T-helper 1 cell treated with Interleukin-12 subunit alpha and Interleukin-12 subunit beta and Interleukin-4 antibody, amounts not matched to agents 30 μg/mL and 1 μg/mL, for 36 hours (primary cell): ENCODE data around the gene DDI1.
"Not testable (repeated sequence)": the region's sequence is repeated elsewhere in the genome, so short reads cannot be mapped to it uniquely, and the experiment has no call there.

Source experiments
- H3K27ac Mint-ChIP-seq: one replicate; pipeline ENCODE4 v1.8.0; 2021; ENCODE audit warnings: mild to moderate bottlenecking, mixed read lengths
- H3K27me3 Mint-ChIP-seq: one replicate; pipeline ENCODE4 v1.8.0; 2021; ENCODE audit warnings: low read depth, mixed read lengths
- H3K36me3 Mint-ChIP-seq: one replicate; pipeline ENCODE4 v1.8.0; 2021; ENCODE audit warnings: low read depth, mixed read lengths
- H3K4me1 Mint-ChIP-seq: one replicate; pipeline ENCODE4 v1.8.0; 2021; ENCODE audit warnings: low read depth, mixed read lengths
- H3K4me3 Mint-ChIP-seq: one replicate; pipeline ENCODE4 v1.8.0; 2021; ENCODE audit warnings: mild to moderate bottlenecking, moderate library complexity, mixed read lengths
- H3K9me3 Mint-ChIP-seq: one replicate; pipeline ENCODE4 v1.8.0; 2021; ENCODE audit warnings: mixed read lengths

DDI1 gene

GRCh38 chr11:104015649-104016415 is 20.6 kb upstream of the DDI1 start:
- H3K27ac Mint-ChIP-seq = no peak overlapping the region
- H3K36me3 Mint-ChIP-seq = no peaks in the 10 kb centered on the region
- H3K4me1 Mint-ChIP-seq = no peaks in the 10 kb centered on the region
- no peak overlapping the region for H3K4me3 Mint-ChIP-seq
- H3K9me3 Mint-ChIP-seq = no peaks in the 10 kb centered on the region
- no peaks in the 10 kb centered on the region for H3K27me3 Mint-ChIP-seq

DNA sequence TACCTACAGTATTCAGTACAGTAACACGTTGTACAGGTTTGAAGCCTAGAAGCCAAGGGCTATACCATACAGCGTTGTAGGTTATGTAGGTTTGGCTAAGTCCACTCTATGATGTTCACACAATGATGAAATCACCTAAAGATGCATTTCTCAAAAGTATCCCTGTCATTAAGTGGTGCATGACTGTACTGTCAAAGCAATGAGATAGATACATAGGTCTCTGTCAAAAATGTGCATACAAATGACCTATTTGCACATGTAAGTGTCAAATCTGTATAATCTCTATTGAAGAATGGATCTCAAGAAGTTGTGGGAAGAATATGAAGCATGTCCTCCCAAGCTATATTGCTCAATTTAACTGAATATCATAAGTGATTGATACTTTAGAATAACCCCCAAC is 11.9 kb upstream of the DDI1 start:
- no peaks in the 10 kb centered on the region for H3K9me3 Mint-ChIP-seq
- no peaks in the 10 kb centered on the region for H3K36me3 Mint-ChIP-seq
- H3K27ac Mint-ChIP-seq = no peak overlapping the region
- H3K4me1 Mint-ChIP-seq = no peaks in the 10 kb centered on the region
- H3K4me3 Mint-ChIP-seq = no peak overlapping the region
- no peaks in the 10 kb centered on the region for H3K27me3 Mint-ChIP-seq

GRCh38 chr11:104028476-104029263 is 7.8 kb upstream of the DDI1 start:
- H3K27me3 Mint-ChIP-seq = no peaks in the 10 kb centered on the region
- H3K36me3 Mint-ChIP-seq = no peaks in the 10 kb centered on the region
- no peak overlapping the region for H3K27ac Mint-ChIP-seq
- no peaks in the 10 kb centered on the region for H3K9me3 Mint-ChIP-seq
- no peaks in the 10 kb centered on the region for H3K4me1 Mint-ChIP-seq
- no peak overlapping the region for H3K4me3 Mint-ChIP-seq

DNA sequence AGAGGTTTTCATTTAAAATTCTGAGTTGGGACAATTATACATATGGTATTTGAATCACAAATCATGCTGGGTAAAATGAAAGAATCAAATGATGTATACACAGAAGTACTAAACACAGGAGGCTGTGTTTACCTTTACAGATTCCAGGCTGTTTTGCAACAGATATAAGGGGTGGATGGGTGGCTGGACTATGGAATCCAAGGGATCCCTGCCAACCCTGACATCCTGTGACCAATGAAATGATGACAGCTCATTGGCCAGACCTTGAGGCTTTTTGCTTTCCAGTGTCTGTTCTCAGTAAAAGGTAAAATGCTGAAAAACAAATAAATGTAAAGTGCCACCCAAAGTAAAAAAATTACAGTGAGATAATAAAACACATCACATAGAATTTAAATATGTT is 3.3 kb upstream of the DDI1 start:
- no peaks in the 10 kb centered on the region for H3K36me3 Mint-ChIP-seq
- no peaks in the 10 kb centered on the region for H3K4me1 Mint-ChIP-seq
- H3K9me3 Mint-ChIP-seq = no peaks in the 10 kb centered on the region
- H3K27ac Mint-ChIP-seq = no peak overlapping the region
- no peaks in the 10 kb centered on the region for H3K27me3 Mint-ChIP-seq
- H3K4me3 Mint-ChIP-seq = no peak overlapping the region

GRCh38 chr11:104033561-104033960 is 2.9 kb upstream of the DDI1 start:
- H3K9me3 Mint-ChIP-seq = no peaks in the 10 kb centered on the region
- no peaks in the 10 kb centered on the region for H3K36me3 Mint-ChIP-seq
- H3K27me3 Mint-ChIP-seq = no peaks in the 10 kb centered on the region
- no peak overlapping the region for H3K27ac Mint-ChIP-seq
- H3K4me1 Mint-ChIP-seq = no peaks in the 10 kb centered on the region
- no peak overlapping the region for H3K4me3 Mint-ChIP-seq

- Mint-ChIP-seq H3K9me3 (no peaks in the 10 kb centered on the region), H3K4me3 (no peak overlapping the region), H3K36me3 (no peaks in the 10 kb centered on the region), H3K27me3 (no peaks in the 10 kb centered on the region), H3K4me1 (no peaks in the 10 kb centered on the region), H3K27ac (no peak overlapping the region)
These were observed 555 bp downstream of the DDI1 start for GRCh38 chr11:104036995-104037394.

DNA sequence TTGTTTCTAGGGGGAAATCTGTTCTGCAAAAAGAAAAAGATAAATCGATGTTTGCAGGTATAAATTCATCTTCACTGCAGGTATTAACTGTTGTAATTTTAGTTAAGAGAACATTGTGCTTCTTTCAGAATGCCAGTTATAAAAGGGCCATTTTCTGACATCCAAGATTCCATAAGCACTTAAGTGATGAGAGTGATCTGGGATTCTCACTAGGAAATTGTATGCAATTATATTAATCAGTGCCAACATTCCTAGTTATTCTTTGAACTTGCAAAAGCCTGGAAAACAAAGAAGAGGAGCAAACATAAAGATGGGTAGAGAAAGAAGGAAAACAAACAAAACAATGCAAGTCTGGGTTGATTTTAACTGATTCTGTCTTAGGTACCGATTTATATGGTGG is 5.4 kb downstream of the DDI1 start:
- Mint-ChIP-seq H3K36me3 (no peaks in the 10 kb centered on the region), H3K4me1 (no peaks in the 10 kb centered on the region), H3K4me3 (no peak overlapping the region), H3K9me3 (no peaks in the 10 kb centered on the region), H3K27ac (no peak overlapping the region), H3K27me3 (no peaks in the 10 kb centered on the region)

GRCh38 chr11:104043142-104043541 is 6.7 kb downstream of the DDI1 start:
- Mint-ChIP-seq H3K4me3 (no peak overlapping the region), H3K4me1 (no peaks in the 10 kb centered on the region), H3K9me3 (no peaks in the 10 kb centered on the region), H3K27me3 (no peaks in the 10 kb centered on the region), H3K36me3 (no peaks in the 10 kb centered on the region), H3K27ac (no peak overlapping the region)

- Mint-ChIP-seq H3K4me3 (no peak overlapping the region), H3K27ac (no peak overlapping the region), H3K36me3 (no peaks in the 10 kb centered on the region), H3K27me3 (no peaks in the 10 kb centered on the region), H3K9me3 (no peaks in the 10 kb centered on the region), H3K4me1 (no peaks in the 10 kb centered on the region)
These were observed 7.3 kb downstream of the DDI1 start for GRCh38 chr11:104043678-104044239.

DNA sequence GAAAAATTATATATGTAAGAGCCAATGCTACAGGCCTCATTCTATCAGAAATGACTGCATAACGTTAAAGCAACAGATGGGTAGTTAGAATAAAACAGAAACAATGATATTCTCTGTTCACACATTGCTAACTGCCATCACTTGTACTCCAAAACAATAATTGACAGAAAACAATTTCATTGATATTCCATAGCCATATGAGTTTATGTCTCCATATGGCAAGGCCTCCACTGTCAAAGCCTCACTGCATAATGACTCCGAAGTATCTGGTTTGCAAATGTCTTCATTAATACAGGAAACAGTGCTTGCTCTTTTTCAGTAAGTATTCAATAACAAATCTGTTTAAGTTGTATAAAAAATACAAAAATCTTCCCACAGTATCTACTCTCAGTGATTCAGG is 9.9 kb downstream of the DDI1 start:
- Mint-ChIP-seq H3K4me1 (no peaks in the 10 kb centered on the region), H3K4me3 (no peak overlapping the region)

DNA sequence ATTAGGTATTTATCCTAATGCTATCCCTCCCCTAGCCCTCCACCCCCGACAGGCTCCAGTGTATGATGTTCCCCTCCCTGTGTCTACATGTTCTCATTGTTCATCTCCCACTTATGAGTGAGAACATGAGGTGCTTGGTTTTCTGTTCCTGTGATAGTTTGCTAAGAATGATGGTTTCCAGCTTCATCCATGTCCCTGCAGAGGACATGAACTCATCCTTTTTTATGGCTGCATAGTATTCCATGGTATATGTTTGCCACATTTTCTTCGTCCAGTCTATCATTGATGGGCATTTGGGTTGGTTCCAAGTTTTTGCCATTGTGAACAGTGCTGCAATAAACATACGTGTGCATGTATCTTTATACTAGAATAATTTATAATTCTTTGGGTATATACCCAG is 10.4 kb downstream of the DDI1 start:
- not testable (repeated sequence) for H3K36me3 Mint-ChIP-seq, H3K9me3 Mint-ChIP-seq, H3K27ac Mint-ChIP-seq, H3K4me3 Mint-ChIP-seq, H3K4me1 Mint-ChIP-seq, H3K27me3 Mint-ChIP-seq

More for the DNA sequence above, 9.9 kb downstream of the DDI1 start:
- H3K9me3 Mint-ChIP-seq = no peaks in the 10 kb centered on the region
- no peaks in the 10 kb centered on the region for H3K27me3 Mint-ChIP-seq
- H3K27ac Mint-ChIP-seq = no peak overlapping the region
- H3K36me3 Mint-ChIP-seq = no peaks in the 10 kb centered on the region

GRCh38 chr11:104049116-104049515 is 12.7 kb downstream of the DDI1 start:
- no peaks in the 10 kb centered on the region for H3K4me1 Mint-ChIP-seq
- no peaks in the 10 kb centered on the region for H3K27me3 Mint-ChIP-seq
- H3K36me3 Mint-ChIP-seq = no peaks in the 10 kb centered on the region
- no peak overlapping the region for H3K4me3 Mint-ChIP-seq
- H3K27ac Mint-ChIP-seq = no peak overlapping the region
- H3K9me3 Mint-ChIP-seq = no peaks in the 10 kb centered on the region

DNA sequence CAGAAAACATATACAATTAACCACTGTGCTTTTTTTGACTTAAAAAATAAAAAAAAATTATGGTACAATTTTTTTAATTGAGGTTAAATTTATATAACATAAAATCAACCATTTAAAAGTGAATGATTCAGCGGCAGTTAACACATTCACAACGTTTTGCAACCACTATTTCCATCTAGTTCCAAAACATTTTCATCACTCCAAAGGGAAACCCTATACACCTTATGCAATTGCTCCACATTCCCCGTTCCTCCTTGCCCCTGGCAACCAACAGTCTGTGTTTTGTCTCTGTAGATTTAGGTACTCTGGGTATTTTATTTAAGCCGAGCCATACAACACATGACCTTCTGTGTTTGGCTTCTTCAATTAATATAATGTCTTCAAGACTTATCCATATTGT is 15.3 kb downstream of the DDI1 start:
- H3K4me1 Mint-ChIP-seq = no peaks in the 10 kb centered on the region
- no peak overlapping the region for H3K27ac Mint-ChIP-seq
- no peaks in the 10 kb centered on the region for H3K9me3 Mint-ChIP-seq
- no peaks in the 10 kb centered on the region for H3K36me3 Mint-ChIP-seq
- H3K4me3 Mint-ChIP-seq = no peak overlapping the region
- no peaks in the 10 kb centered on the region for H3K27me3 Mint-ChIP-seq

DNA sequence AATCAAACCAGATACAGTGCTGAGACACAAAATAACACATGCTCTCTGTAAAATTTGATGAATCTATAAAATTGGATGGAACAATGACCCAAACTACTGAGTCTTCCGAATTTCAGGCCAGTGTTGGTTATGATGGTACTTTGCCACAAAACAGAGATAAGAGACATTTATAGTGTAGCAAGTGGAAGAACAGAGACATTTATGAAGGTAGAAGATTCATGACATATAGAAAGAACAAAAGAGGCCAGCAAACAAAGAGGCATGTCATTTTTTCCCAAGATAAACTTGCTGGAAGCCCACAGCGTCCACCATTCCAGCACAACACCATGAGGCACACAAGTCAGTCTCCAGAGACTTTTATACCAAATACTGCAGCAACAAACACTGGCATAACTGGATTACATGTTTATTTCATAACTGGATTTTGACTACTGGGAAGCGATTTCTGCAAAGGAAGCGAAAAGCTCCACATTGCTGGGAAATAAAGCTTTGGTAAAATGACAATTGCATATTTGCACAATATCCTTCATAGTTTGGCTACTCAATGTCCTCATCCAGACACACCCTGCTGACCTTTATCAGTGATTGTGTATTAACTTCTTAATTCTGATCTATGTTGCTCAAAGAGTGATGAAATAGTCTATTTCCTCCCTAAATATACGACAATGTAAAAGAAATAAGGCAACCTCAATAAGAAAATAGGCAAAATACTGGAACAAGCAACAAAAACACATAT is 17.5 kb downstream of the DDI1 start:
- Mint-ChIP-seq H3K27ac (no peak overlapping the region), H3K27me3 (no peaks in the 10 kb centered on the region), H3K9me3 (no peaks in the 10 kb centered on the region), H3K4me1 (no peaks in the 10 kb centered on the region), H3K36me3 (no peaks in the 10 kb centered on the region), H3K4me3 (no peak overlapping the region)
